Lower leg skin (tissue), 3 donors: ENCODE measurements around the gene SPRED3.

Experiments used
- POLR2A ChIP-seq, 2 donors: fragments of 450-650 bp; IDR thresholded peaks; one replicate each; pipeline ENCODE4 v1.6.1; 2016 to 2017; ENCODE audit warnings: antibody characterized with exemption in 2 of 2, mild to moderate bottlenecking in 1 of 2, moderate library complexity in 1 of 2
- TF ChIP-seq, protein P1 (sequence below), 3 donors: fragments of 450-650 bp; IDR thresholded peaks; one replicate each; pipeline ENCODE4 v1.5.1; 2016; ENCODE audit warnings: antibody characterized with exemption in 3 of 3, mild to moderate bottlenecking in 3 of 3, moderate library complexity in 2 of 3

DNA sequence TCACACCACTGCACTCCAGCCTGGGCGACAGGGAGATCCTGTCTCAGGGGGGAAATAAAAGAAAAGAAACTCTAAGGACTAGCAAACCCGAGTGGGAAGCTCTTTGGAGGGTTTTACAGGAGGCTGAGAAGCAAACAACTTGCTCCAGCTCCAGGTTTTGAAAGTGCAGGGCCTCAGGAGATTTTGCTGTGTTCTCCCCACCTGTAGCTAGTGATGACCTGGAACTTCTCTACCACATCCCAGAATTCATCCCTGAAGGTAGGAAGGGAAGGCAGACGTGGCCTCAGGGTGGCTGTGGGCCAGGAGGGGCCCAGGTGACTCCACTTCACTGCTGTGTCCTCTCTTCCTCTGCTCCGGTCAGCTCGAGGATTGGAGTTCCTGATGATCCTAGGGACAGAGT lies 30.4 kb upstream of the SPRED3 start:
- TF ChIP-seq, protein P1, sequence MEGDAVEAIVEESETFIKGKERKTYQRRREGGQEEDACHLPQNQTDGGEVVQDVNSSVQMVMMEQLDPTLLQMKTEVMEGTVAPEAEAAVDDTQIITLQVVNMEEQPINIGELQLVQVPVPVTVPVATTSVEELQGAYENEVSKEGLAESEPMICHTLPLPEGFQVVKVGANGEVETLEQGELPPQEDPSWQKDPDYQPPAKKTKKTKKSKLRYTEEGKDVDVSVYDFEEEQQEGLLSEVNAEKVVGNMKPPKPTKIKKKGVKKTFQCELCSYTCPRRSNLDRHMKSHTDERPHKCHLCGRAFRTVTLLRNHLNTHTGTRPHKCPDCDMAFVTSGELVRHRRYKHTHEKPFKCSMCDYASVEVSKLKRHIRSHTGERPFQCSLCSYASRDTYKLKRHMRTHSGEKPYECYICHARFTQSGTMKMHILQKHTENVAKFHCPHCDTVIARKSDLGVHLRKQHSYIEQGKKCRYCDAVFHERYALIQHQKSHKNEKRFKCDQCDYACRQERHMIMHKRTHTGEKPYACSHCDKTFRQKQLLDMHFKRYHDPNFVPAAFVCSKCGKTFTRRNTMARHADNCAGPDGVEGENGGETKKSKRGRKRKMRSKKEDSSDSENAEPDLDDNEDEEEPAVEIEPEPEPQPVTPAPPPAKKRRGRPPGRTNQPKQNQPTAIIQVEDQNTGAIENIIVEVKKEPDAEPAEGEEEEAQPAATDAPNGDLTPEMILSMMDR (IDR thresholded peaks at IDR 0.05) = no peak
- no peak for TF ChIP-seq POLR2A (IDR thresholded peaks at IDR 0.05)
